ENCODE results near the gene EZR.
"Not testable (repeated sequence)": the region's sequence is repeated elsewhere in the genome, so short reads cannot be mapped to it uniquely, and the experiment has no call there.

The EZR gene

DNA sequence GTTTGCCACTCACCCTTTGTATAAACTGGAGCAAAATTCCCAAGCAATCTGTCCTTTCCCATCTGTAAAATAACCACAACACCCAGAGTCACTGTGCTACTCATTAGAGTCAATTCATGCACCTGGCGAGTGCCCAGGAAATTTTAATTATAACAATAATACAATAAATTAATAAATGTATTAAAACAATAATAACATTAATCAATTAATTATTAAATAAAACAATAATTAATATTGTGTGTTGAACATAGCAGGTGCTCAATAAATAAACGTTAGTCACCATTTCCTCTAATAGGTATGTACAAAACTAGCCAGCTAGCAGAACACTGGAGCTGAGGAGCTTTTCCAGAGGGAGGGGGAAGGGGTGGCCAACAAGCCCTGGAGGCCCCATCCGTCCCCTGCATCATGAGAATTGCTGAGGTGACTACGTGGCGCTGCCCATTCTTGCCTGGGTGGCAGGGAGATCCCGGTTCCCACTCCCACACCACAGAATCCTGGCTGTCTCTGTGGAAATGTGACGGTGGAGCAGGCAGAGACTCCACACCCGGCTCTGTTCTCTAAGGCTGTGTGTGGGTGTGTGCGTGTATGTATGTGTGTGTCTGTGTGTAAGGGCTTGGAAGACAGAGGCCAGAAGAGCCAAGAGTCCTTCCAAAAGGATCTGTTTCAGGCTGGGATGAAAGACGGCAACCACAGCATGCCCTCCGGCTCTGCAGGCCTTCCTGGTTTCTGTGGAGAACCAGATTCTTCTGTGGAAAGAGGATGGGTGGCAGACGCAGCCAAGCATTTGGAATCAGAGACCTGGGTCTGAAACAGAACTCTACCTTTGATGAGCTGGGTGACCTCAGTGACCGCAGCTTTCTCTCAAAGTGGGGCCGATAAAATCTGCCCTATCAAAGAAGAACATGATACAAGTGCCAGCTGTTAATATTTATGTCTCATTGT is 18.8 kb upstream of the EZR start:
- no peak for TF ChIP-seq JUND (IDR thresholded peaks at IDR 0.05; ENCODE audit: low read depth)
- in situ Hi-C loops (cut with HindIII; ENCODE audit: low pct_unique_long_range_greater_than_20kb, low sequenced_read_pairs) = no loop called here
- peak in 1 of 2 experiments; percentile 48 for DNase-seq (ENCODE audit: low read depth in 1 of 2, low spot score in 1 of 2)

DNA sequence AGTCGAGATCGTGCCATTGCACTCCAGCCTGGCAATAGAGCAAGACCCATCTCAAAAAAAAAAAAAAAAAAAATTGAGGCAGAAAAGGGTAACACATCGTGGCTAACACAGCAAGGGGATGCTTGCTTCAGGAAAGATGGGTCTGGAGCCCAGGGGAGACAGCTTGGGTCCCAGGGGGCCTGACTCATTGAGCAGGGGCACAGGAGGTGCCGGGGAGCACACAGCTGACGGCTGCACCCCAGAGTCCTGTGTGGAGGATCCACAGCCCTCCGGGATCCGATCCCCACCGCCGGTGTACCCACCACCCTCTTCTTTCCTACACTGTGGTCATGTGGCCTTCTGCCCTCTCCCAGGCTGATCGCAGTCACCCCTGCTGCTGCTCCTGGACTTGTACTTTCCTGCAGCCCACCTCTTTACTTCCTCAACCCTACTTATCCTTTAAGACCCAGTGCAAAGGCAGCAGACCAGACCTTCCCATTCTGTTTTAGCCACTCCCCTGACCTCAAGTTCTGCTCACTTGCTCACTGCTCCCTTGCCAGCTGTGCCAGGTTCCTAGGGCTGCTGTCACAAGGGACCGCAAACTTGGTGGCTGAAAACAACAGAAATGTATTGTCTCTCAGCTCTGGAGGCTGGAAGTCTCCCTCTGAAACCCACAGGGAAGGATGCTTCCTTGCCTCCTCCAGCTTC is 17.6 kb upstream of the EZR start:
- no peak for DNase-seq (ENCODE audit: low read depth in 1 of 2, low spot score in 1 of 2)
- in situ Hi-C loops (cut with HindIII; ENCODE audit: low pct_unique_long_range_greater_than_20kb, low sequenced_read_pairs) = no loop called here
- TF ChIP-seq JUND (IDR thresholded peaks at IDR 0.05; ENCODE audit: low read depth) = no peak

DNA sequence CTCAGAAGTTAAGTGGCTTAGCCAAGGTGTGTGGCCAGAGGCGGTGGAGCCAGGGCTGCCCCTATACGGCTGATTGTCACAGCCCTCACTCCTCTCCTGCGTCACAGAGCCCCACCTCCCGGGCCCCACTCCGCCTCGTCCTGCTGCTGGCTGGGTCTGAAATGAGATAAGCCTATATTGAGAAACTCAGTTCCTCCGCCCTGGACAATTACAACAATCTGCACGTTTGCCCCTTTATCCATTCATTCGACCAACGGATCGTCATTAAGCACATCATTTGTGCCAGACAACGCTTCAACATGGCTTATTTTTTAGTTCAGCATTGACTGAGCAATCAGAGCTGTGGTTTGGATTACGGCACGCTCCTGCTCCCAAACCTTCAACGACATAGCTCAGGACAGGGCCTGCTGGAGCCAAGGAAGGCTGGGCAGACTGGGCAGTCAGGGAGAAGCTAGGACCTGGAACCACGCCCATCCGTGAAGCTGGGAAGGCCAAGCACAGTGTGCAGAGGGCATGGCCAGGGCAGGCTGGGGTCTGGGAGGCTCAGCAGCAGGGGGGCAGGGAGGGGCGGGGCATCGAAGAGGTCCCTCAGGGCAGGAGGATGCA is 16.6 kb upstream of the EZR start:
- DNase-seq (ENCODE audit: low read depth in 1 of 2, low spot score in 1 of 2) = no peak
- TF ChIP-seq JUND (IDR thresholded peaks at IDR 0.05; ENCODE audit: low read depth) = no peak
- in situ Hi-C loops (cut with HindIII; ENCODE audit: low pct_unique_long_range_greater_than_20kb, low sequenced_read_pairs) = no loop called here

DNA sequence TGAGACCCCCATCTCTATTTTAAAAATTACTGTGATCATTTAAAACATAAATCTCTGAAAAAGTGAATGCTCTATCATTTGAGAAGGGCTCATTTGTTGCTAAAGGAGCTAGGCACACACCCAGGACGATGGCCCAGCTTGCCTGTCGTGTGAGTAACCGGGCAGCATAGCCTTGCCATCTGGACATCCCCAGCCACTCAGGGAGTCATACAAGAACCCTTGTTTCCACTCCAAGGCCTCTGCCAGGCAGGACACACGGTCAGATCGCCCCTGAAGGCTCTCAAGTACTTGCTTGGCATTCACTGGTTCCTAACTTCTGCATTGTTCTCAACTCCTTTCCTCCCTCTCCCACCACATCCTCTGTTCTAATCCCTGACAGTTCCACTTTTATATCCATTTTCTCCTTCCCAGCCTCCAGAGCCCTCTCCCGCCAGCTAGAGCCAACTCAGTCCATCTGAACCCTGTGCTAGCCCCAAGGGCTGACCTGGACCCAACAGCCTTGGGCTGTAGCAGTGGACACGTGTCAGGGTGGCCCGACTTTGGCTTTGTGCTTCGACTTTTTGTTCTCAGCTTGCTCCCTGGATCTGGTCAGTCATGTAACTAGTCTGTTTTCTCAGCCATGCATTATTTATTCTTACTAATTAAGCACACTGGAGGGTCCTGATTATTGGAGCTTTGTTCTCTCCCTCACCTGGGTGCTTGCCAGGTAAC is 15.7 kb upstream of the EZR start:
- no peak for TF ChIP-seq JUND (IDR thresholded peaks at IDR 0.05; ENCODE audit: low read depth)
- in situ Hi-C loops (cut with HindIII; ENCODE audit: low pct_unique_long_range_greater_than_20kb, low sequenced_read_pairs) = no loop called here
- peak in 1 of 2 experiments; percentile 42 for DNase-seq (ENCODE audit: low read depth in 1 of 2, low spot score in 1 of 2)

DNA sequence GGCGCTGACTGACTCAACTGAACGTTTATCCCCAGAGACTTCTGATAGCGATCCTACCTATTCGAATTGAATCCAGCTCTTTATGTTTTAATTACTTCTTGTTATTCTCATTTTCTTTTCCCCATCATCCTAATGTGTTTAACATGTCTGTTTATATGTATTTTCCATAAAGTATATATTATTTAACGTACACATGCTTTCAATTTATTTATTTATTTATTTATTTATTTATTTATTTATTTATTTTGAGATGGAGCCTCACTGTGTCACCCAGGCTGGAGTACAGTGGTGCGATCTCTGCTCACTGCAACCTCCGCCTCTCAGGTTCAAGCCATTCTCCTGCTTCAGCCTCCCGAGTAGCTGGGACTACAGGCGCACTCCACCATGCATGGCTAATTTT is 13.6 kb upstream of the EZR start:
- DNase-seq (ENCODE audit: low read depth in 1 of 2, low spot score in 1 of 2); in situ Hi-C loops (cut with HindIII; ENCODE audit: low pct_unique_long_range_greater_than_20kb, low sequenced_read_pairs): not testable (repeated sequence)

DNA sequence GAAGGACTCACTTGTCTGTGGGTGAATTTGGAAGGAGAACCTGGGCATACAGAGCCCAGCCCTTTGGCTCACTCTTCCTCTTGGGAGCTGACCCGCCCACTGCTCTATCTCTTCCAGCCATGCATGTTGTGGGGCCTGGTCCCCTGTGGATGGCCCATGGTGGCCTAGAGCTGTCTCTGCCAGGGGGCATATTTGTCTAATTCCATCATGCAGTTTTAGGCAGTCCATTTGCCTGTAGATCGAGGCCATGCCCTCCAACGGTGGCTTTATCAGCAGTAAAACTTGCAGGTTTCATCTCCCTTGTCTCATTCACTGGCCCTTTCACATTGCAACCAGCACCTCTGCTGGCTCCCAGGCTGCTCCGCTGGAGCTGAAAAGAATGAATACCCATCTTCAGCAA is 12.9 kb upstream of the EZR start:
- DNase-seq (ENCODE audit: low read depth in 1 of 2, low spot score in 1 of 2) = no peak
- in situ Hi-C loops (cut with HindIII; ENCODE audit: low pct_unique_long_range_greater_than_20kb, low sequenced_read_pairs) = no loop called here
- TF ChIP-seq JUND (IDR thresholded peaks at IDR 0.05; ENCODE audit: low read depth) = no peak

DNA sequence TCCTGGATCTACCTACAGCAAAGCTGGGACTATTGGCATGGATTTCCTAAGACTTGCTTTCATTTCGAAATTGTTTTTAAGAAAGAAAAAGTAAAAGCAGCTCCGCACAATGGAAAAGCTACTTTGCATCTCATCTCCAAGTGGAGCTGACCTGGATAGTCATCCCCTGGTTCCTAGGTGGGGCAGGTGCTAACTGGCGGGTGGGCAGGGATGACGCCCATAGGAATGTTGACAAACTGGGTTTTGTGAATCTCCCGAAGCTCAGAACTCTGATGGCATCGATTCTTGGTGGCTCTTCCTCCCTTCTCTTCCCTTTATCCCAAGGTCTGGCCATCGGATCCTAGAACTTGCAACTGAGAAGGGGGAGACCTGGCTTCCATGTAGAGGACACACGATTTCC is 12.4 kb upstream of the EZR start:
- in situ Hi-C loops (cut with HindIII; ENCODE audit: low pct_unique_long_range_greater_than_20kb, low sequenced_read_pairs) = no loop called here
- no peak for TF ChIP-seq JUND (IDR thresholded peaks at IDR 0.05; ENCODE audit: low read depth)

DNA sequence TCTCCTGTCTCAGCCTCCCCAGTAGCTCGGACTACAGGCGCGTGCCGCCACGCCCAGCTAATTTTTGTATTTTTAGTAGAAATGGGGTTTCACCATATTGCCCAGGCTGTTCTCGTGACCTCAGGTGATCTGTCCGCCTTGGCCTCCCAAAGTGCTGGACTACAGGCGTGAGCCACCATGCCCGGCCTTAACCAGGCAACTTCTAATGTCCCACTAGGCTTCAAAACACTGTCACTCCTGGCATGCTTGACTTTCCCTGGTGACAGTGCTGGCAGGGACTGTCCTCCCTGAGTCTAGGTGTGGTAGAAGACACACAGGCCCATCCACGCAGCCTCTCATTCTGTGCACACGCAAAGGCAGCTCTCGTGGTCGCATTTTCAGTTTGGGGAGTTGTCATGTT is 11.6 kb upstream of the EZR start:
- in situ Hi-C loops (cut with HindIII; ENCODE audit: low pct_unique_long_range_greater_than_20kb, low sequenced_read_pairs) = no loop called here
- TF ChIP-seq JUND (IDR thresholded peaks at IDR 0.05; ENCODE audit: low read depth) = no peak

More for the DNA sequence above, 12.4 kb upstream of the EZR start:
- DNase-seq (ENCODE audit: low read depth in 1 of 2, low spot score in 1 of 2) = no peak

DNA sequence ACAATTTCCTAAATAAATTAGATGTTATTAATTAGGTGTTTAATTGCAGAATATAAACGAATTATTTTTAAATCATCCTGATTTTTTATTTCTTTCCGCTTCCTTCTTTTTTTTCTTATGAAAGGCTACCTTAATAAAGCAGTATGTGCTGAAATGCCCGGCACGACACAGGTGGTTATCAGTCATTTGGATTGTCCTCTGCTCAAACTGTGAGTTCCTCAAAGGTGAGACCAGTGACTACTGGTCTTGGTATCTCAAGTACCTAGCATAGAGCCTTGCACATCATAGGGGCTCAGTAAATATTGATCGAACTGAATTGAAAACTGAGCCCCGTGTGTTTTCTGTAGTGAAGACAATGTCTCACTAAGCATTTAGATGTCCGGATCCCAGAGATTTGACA is 9.6 kb upstream of the EZR start:
- no peak for DNase-seq (ENCODE audit: low read depth in 1 of 2, low spot score in 1 of 2)

More for the DNA sequence above, 11.6 kb upstream of the EZR start:
- no peak for DNase-seq (ENCODE audit: low read depth in 1 of 2, low spot score in 1 of 2)

DNA sequence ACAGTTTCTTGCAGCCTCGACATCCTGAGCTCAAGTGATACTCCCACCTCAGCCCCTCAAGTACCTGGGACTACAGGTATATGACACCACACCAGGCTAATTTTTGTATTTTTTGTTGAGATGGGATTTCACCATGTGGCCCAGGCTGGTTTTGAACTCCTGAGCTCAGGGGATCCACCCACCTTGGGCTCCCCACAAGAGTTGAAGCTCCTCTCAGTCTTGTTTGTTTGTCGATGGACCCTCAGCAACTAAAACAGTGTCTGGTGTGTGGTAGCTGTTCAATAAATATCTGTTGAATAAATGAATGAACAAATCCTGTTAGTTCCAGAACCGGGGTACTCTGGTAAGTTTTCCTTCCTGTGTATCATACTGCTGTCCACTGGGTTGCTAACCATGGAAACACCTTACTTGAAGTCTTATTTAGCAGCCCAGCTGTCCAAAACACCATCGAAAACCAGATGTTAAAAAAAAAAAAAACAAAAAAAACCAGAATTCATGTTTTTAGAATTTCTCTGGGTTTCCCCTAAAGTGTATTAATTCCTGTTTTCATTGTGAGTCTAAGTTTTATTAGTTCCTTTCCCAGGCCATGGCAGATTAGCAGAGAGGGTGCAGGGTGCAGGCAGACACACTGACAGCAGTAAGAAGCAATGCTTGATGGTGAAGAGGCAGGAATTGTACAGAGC is 7.8 kb upstream of the EZR start:
- TF ChIP-seq JUND (IDR thresholded peaks at IDR 0.05; ENCODE audit: low read depth) = no peak

More for the DNA sequence above, 9.6 kb upstream of the EZR start:
- in situ Hi-C loops (cut with HindIII; ENCODE audit: low pct_unique_long_range_greater_than_20kb, low sequenced_read_pairs) = no loop called here
- TF ChIP-seq JUND (IDR thresholded peaks at IDR 0.05; ENCODE audit: low read depth) = no peak

DNA sequence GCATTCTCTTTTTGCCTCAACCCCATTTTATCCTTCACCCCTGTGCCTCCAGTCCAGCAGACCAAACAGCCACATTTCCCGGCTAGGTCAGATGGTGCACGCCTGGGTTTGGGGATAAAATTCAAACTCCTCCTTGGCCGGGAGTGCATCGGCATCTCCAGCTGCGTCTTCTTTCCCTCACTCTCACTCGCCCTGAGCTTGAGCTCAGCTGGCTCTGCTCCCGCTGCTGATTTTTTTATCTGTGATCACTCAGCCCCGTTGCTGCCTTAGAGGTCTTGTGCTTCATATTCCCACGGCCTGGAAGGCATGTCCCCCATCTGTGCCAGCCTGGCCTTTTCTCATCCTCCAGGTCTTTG is 6.8 kb upstream of the EZR start:
- no peak for TF ChIP-seq JUND (IDR thresholded peaks at IDR 0.05; ENCODE audit: low read depth)
- in situ Hi-C loops (cut with HindIII; ENCODE audit: low pct_unique_long_range_greater_than_20kb, low sequenced_read_pairs) = no loop called here
- no peak for DNase-seq (ENCODE audit: low read depth in 1 of 2, low spot score in 1 of 2)

More for the DNA sequence above, 7.8 kb upstream of the EZR start:
- in situ Hi-C loops (cut with HindIII; ENCODE audit: low pct_unique_long_range_greater_than_20kb, low sequenced_read_pairs) = no loop called here
- no peak for DNase-seq (ENCODE audit: low read depth in 1 of 2, low spot score in 1 of 2)

All from T47D (cell line).